GM18868 (cell line): ENCODE results near the gene STAMBP.
"Not testable (repeated sequence)": the region's sequence is repeated elsewhere in the genome, so short reads cannot be mapped to it uniquely, and the experiment has no call there.

ENCODE experiments used
- ATAC-seq: cut with Tn5 transposase; IDR thresholded peaks from one replicate; pipeline ENCODE4 v1.9.1; 2021; ENCODE audit warnings: mild to moderate bottlenecking, moderate library complexity; ENCODE audit not compliant: unreplicated experiment

STAMBP gene

DNA sequence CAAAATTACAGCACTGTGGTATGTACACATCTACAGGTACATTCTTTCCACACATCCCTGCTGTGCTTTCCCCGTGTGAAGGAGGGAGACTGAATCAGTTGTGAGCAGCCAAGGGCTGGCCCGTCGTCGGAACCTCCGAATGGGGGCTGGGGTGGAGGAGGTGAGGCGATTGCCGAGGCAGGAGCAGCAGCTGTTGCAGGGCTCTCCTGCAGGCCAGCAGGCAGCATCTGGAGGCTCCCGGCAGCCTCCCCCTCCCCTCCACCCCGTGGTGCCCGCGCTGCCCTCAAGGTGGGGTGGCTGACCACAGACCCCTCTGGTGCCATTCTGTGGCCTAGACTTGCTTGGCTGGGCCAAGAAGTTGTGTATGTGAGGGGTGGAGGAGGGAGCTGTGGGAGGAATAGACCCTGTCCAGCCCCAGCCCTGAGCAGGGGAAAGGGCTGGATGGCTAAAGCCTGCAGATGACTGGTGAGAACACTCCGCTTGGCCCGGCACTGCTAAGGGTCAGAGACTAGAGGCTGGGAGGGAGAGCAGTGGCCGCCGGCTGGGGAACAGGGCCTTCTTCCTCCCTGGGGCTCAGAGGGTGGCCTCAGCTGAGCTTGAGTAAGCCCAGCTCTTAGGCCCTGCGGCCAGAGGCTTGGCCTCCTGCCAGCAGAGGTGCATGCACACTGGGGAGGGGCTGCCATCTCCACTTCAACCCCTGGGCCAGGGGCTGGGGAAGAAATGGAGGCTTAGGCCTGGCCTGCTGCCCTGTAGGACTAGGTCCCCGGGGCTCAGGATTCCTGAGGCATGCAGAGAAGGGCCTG lies 7.6 kb downstream of the STAMBP start:
- no peak for ATAC-seq

DNA sequence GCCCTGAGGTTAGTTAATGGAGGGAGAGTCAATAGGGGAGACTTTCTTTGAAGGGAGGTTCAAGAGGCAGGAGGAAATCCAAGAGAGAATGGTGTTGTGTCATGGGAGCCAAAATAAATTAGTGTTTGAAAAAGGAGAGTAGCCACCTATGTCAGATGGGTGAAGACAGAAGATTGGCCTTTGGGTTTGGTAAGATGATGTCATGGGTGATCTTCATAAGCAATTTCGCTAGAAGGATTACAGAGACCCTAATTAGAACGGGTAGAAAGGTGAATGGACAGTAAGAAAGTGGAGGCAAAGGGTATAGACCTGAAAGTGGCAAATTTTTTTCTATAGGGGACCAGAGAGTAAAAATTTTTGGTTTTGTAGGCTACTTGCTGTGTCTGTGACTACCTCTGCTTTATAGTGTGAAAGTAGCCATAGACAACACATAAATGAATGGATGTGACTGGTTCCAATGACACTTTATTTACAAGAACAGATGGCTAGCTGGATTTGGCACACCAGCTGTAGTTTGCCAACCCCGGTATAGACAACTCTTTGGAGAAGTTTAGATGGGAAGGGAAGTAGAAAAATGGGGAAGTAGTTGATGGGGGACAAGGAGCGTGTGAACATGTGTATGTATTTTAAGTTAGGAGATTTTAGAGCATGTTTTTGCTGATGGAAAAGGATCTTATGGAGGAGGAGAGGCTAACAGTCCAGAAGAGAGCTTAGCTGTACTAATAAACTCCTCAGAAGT lies 9.3 kb downstream of the STAMBP start:
- ATAC-seq = no peak

DNA sequence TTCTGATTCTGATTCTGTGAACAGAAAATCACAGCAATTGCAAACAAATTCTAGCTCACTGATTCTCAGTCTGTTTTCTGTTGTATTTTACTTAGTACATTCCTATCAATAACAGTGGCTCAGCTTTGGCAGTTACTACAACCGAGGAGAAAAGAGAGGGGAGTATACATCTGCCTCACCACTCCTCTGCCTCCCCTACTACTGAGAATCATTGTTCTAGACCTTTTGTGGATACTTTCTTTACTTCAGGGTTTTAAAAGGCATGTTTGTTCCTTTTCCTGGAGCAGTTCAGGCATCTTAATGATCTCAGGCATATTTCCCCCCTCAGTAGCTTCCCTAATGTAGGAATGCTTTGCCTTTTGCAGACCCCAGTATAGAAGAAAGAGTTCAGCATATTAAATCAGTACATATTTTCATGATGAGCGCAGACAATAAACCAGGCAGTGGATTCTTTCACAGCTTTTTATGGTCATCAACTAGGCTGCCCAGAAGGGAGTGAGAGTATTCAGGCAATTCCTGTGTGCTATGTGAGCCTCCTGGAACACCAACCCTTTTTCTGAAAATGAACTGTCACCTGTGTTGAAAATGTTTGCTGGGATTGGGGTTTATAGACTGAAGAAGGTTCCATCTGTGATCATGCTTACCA lies 10.3 kb downstream of the STAMBP start:
- ATAC-seq = no peak

DNA sequence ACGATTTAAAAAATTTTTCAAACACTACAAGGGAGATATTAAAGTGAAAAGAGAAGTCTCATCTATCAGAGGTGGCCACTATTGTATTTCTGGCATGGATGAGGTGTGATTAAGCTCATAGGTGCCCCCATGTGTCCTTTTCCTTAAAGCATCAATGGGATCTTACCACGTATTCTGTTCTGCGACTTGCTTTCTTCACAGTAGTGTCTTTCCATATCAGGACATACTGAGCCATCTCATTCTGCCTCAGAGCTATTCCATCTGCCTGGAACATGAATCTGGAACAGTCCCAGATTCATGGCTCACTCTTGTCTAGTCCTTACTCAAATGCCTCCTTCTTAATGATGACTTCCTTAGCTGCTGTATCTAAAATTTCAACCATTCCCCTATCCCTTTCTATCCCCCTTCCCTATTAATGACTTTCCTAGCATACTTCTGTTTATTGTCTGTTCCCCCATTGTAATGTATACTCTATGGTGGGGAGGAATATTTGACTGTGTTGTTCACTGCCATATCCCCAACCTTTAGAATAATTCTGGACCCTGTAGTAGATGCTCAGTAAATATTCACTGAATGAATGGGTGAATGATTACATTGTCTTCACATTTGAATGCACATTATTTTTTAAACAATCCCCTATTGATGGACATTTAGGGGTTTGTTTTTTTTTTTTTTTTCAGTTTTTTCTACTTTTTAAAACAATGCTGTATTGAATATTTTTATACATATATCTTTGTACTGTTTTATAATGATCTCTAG lies 11.1 kb downstream of the STAMBP start:
- no peak for ATAC-seq

DNA sequence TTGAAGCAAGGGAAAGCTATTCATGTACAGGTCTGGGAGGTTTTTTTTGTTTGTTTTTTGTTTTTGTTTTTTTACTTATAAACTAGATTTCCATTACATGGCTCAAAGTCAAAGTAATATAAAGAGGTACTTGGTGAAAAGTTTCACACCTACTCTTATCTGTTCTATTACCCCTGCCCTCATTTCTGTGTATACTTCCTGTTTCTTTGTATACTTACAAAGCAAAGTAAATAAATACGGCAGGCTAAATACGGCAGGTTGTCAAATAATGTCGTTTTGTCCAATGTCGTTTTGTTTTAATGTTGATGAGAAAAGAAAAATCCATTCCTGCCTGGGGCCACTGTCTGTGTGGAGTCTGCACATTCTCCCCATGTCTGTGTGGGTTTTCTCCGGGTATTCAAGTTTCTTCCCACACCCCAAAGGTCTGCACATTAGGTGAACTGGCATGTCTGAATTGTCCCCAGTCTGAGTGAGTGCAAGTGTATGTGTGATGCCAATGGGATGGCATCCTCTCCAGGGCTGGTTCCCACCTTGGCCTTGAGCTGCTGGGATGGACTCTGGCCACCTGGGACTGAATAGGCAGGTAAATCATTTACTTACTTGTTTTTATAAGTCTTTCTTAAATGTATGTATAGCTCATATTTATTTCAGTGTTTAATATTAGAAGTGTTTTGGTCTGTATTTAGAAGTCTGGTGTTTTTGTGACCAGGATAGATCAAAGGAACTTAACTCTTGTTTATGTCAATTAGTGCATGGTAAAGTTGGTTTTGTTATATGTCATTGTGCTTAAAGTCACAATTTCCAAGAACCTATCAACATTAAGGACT lies 13.4 kb downstream of the STAMBP start:
- ATAC-seq = no peak

DNA sequence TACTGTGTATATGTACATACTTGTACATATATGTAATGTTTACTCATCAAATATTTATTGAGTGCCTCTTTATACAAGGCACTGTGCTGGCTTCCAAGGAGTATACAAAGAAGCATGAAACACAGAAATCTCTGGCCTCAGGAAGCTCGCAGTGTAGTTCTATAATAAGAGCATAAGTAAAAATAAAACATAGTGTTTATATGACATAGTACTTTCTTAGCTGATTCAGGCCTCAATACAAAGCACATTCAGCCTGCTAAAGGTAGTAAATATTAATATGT lies 13.9 kb downstream of the STAMBP start:
- ATAC-seq = no peak

DNA sequence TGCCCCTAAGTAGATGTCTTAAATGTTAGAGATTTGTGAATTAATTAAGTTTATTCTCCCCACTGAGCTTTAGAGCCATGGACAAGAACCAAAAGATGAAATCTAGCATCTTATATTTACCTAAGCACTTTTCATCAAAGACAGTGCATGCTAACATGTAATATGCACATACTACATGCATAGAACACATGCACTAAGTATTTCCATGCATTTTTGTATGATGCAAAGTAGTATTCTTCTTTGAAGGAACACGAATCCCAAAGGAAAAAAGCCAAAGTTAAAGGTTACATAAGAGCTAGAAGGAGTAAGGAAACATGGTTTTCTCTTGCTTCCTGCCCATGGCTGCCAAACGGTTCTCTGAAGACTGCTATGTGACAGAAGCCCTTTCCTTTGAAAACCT lies 15.3 kb downstream of the STAMBP start:
- no peak for ATAC-seq

DNA sequence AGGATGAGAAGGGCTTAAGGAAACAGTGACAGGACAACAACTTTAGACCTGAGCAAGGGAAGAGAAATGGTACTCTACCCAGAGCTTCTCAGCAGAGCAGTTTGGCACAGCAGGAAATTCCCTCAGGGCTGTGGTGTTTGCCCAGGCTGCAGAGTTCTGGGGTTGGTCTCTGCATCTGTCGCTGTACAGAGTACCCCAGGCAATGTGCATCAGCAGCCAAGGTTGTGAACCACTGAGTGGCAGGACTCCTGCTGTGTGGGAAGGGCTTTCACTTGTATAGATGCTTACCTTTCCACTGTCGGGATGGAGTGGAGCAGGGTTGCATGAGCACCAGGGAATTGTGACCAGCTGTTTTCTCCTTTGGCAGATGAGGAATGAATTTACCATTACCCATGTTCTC lies 21.2 kb downstream of the STAMBP start:
- ATAC-seq = no peak

DNA sequence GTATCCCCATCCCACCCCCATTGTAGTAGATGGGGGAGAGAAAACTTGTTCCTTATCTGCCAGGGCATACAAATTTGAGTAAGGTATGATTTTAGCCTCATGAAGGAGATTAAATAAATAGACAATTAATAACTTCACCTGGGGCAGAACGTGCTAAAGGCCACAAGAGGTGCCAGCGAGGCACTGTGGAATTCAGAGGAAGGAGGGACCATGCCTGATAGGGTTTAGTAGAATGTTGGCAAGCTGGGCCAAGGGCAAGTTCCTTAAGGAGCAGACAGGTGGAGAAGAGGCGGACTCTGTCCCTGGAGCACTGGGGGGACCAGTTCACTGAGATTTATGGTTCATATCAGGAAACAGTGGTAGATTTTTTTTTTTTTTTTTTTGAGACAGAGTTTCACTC lies 22.5 kb downstream of the STAMBP start:
- no peak for ATAC-seq

DNA sequence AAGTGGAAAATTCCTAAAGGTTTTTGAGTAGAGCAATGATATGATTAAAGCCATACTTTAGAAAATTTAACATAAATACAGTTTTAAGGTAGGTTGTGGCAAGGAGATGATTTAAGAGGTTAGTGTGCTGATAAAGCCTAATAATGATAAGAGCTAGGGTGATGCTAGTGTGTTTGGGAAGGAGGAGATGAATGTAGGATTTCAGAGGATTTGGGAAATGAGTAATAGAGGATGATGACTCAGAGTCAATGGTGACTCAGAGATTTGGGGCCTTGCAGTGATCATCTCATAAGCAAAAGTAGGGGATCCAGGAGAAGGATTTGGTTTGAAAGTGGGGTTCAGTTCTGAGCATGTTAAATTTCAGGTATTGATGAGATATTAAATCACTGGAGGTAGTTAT lies 23.3 kb downstream of the STAMBP start:
- ATAC-seq = no peak

DNA sequence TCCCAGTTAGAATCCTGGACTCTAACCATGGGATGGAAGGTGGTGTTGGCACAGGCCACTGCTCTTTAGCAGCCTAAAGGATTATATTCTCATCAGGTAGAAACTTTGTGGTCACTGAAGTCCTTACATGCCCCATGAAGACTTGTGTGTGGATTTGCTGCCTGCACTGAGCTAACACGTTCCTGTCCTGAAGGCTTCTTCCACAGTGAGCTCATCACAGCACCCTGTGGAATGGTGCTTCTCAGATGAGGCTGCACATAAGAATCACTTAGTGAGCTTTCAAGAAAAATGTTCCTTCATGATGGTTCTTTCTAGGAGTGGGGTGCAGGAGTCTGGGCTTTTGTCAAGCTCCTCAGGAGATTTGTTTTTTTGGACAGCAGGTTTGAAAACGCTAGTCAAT lies 26.8 kb downstream of the STAMBP start:
- ATAC-seq = no peak

DNA sequence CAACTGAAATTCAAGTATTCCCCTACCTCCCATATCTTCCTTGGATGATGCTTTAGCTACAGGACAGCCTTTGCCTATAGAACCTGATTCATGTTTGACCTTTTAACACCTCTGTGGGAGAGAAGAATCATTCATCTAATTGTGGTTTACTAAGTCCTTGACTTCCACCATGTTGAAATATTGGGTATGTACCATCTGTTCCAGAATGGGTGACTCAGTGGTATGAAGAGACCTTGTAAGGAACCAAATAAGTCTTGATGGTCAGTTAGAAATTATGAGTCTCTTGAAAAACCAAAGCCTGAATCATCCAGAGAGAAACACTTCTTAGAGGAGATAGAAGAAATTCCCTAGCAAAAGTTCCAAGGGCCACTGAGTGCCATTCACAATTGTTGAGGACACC lies 27.5 kb downstream of the STAMBP start:
- ATAC-seq = no peak

DNA sequence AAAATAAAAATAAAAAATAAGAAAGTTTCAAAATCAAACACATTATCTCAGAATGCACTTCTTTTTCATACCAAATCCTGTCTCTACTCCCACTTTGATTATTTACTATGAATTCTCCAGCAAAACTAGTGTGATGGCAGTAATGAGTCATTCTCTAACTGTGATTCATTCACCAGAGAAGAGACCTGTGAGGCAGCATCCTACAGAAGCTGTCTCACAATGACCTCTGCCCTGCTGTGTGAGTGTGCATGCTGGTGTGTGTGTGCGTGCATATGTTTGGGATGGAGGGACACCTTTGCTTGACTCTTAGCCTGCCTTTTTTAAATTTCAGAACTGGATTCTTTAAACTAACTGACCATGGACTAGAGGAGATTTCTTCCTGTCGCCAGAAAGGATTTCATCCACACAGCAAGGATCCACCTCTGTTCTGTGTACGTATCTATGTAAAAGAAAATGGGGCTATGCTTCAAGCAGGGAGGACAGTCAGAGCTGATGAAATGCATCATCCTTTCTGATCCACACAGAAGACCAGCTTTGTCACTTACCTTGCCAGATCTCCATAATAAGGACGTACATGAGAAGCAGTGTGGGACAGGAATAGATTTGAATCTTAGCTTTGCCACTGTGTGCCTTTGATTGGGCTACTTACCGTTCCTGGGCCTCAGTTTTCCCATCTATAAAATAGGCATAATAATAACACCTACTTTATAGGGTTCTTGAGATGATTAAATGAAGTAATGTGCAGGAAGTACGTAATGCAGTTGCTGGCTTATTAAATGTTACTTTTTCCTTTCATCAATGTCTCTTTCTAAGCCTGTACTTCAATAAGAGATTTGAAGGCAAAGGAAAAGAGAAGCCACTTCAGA lies 31.2 kb downstream of the STAMBP start:
- ATAC-seq = no peak

DNA sequence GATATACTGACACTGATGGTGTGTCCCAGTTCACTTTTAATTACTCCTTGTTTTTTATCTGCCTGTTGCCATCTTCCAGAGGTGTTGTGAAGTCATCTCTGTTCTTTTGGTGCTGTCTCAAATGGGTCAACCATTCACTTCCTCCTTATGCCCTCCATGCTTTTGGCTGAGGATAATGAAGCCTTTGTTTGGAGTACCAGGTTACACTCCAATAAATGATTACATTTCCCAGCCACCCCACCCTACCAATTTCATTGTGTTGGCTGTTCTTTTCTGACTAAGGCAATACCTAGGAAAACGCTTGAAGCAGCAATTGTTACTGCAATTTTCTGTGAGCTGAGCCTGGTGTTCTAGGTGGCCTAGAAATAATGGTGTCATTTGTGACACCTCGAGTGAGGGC lies 34.2 kb downstream of the STAMBP start:
- ATAC-seq = no peak

DNA sequence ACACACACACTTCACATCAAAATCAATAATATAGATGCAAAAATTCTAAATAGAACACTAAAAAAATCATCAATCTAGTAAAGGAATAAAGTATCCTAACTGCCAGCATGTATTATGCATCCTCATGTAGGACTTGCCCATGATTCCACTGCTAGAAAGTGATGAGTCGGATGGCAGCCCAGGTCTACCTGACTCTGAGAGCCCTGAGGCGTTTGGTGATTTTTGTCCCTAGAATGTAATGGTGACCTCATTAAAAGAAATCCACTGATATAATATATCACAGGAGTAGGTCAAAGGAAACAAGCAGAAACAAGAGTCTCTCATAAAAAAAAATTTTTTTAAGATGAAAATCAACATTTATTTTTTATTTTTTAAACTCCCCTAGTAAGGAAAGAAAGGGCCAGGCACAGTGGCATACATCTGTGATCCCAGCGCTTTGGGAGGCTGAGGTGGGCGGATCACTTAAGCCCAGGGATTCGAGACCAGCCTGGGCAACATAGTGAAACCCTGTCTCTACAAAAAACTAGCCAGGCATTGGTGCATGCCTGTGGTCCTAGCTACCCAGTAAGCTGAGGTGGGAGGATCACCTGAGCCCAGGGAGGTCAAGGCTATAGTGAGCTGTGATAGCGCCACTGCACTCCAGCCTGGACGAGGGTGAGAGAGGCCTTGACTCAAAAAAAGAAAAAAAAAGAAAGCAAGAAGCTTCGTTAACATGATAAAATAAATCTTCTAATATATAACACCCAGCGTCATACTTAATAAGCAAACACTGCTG lies 39.6 kb downstream of the STAMBP start:
- ATAC-seq = no peak

DNA sequence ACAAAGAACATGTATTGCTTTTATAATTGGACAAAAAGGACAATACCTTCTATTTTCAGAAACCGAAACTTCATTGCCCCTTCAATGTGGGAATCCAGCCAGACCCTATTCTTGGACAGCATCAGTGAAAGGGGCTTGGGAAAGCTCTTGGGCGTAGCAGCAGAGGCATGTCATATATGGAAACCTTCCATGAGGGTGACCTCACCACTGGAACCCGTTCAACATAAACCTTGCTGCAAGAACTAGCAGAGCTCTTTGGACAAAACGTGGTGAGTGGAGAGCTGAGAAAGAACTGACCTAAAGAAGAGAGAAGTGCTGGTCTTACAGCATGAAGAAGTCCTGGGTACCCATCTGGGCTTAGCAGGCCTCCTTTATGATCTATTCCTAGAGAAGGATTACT lies 41.3 kb downstream of the STAMBP start:
- no peak for ATAC-seq

DNA sequence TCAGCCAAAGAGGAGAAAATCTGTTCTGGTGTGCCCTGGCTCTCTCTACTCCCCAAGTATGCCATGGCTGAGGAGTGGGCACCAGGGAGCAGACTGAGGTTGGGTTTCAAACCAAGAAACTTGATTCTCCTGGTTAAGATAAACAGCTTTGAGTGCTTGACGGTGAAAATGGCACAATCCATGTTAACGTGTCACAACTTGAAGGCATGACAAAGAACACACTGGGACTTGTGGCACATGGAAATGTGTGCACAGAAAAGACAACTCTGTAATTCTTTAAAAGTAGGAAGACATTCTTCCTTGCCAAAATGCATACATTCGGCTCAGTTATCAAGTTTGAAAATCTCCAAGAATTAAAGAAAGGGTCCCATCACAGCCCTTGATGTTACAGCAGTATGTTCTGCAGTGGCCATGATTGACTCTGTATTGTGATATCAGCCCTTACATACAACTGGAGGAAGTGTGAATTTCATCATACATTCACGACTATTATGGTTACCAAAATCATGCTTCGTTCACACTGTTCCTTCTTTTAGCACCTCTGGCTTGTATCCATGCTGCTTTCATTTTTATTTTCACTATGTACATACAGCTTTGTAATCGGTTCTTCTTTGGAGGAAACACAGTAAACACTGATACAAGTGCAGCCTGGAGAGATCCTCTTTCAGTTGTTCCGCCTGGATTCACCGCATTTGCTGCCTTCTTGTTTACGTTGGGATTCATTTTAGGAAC lies 48.5 kb downstream of the STAMBP start:
- ATAC-seq = no peak

DNA sequence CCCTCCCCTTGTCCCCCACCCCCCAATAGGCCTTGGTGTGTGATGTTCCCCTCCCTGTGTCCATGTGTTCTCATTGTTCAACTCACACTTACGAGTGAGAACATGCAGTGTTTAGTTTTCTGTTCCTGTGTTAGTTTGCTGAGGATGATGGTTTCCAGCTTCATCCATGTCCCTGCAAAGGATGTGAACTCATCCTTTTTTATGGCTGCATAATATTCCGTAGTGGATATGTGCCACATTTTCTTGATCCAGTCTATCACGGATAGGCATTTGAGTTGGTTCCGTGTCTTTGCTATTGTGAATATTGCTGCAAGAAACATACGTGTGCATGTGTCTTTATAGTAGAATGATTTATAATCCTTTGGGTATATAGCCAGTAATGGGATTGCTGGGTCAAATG lies 49.2 kb downstream of the STAMBP start:
- not testable (repeated sequence) for ATAC-seq
